ENCODE data around the gene NR6A1. TPM values are rescaled to one million over a fixed set of nuclear protein-coding genes. Genes with fewer than 3 reads are reported as not detected.

The NR6A1 gene
- total and polyA plus RNA-seq, 2 of the 8 experiments (the other 6 are each of a cell fraction or from before 2014, with no cell fraction given): 93.2 to 237 TPM

DNA sequence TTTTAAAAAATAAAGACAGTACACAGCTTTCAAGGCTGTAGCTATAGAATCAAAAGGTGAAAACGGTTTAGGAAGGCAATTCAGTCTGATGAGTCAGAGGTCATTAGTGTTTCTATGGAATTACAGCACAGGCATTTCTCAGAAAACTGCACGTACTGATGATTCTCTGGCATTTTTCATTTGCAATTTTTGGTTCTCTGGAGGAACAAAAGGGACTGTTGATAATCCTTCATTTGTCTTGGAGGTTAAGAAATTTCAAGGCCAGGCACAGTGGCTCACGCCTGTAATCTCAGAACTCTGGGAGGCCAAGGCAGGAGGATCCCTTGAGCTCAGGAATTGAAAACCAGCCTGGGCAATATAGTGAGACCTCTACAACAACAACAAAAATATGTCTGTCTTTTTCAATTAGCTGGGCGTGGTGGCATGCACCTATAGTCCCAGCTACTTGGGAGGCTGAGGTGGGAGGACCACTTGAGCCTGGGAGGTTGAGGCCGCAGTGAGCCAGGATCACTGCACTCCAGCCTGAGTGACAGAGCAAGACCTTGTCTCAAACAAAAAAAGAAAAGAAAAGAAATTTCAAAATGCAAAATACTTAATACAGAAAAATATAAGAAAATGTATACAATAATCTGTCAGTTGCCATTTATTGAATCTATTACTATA, 27.3 kb downstream of the NR6A1 start (continued):
- TF ChIP-seq SRF (IDR thresholded peaks at IDR 0.05; ENCODE audit: low read depth, low read length) (no peak), SIX5 (IDR thresholded peaks at IDR 0.05; ENCODE audit: low read depth, low read length) (no peak), RNF2 (IDR thresholded peaks at IDR 0.05; ENCODE audit: borderline replicate concordance, low read depth, low read length, missing control alignments, poor library complexity, severe bottlenecking) (no peak), ASH2L (IDR thresholded peaks at IDR 0.05; ENCODE audit: low read length) (no peak), JUND (IDR thresholded peaks at IDR 0.05; ENCODE audit: low read length) (no peak), JUN (IDR thresholded peaks at IDR 0.05; ENCODE audit: low read depth, low read length) (no peak)
- TF ChIP-seq, protein P1, sequence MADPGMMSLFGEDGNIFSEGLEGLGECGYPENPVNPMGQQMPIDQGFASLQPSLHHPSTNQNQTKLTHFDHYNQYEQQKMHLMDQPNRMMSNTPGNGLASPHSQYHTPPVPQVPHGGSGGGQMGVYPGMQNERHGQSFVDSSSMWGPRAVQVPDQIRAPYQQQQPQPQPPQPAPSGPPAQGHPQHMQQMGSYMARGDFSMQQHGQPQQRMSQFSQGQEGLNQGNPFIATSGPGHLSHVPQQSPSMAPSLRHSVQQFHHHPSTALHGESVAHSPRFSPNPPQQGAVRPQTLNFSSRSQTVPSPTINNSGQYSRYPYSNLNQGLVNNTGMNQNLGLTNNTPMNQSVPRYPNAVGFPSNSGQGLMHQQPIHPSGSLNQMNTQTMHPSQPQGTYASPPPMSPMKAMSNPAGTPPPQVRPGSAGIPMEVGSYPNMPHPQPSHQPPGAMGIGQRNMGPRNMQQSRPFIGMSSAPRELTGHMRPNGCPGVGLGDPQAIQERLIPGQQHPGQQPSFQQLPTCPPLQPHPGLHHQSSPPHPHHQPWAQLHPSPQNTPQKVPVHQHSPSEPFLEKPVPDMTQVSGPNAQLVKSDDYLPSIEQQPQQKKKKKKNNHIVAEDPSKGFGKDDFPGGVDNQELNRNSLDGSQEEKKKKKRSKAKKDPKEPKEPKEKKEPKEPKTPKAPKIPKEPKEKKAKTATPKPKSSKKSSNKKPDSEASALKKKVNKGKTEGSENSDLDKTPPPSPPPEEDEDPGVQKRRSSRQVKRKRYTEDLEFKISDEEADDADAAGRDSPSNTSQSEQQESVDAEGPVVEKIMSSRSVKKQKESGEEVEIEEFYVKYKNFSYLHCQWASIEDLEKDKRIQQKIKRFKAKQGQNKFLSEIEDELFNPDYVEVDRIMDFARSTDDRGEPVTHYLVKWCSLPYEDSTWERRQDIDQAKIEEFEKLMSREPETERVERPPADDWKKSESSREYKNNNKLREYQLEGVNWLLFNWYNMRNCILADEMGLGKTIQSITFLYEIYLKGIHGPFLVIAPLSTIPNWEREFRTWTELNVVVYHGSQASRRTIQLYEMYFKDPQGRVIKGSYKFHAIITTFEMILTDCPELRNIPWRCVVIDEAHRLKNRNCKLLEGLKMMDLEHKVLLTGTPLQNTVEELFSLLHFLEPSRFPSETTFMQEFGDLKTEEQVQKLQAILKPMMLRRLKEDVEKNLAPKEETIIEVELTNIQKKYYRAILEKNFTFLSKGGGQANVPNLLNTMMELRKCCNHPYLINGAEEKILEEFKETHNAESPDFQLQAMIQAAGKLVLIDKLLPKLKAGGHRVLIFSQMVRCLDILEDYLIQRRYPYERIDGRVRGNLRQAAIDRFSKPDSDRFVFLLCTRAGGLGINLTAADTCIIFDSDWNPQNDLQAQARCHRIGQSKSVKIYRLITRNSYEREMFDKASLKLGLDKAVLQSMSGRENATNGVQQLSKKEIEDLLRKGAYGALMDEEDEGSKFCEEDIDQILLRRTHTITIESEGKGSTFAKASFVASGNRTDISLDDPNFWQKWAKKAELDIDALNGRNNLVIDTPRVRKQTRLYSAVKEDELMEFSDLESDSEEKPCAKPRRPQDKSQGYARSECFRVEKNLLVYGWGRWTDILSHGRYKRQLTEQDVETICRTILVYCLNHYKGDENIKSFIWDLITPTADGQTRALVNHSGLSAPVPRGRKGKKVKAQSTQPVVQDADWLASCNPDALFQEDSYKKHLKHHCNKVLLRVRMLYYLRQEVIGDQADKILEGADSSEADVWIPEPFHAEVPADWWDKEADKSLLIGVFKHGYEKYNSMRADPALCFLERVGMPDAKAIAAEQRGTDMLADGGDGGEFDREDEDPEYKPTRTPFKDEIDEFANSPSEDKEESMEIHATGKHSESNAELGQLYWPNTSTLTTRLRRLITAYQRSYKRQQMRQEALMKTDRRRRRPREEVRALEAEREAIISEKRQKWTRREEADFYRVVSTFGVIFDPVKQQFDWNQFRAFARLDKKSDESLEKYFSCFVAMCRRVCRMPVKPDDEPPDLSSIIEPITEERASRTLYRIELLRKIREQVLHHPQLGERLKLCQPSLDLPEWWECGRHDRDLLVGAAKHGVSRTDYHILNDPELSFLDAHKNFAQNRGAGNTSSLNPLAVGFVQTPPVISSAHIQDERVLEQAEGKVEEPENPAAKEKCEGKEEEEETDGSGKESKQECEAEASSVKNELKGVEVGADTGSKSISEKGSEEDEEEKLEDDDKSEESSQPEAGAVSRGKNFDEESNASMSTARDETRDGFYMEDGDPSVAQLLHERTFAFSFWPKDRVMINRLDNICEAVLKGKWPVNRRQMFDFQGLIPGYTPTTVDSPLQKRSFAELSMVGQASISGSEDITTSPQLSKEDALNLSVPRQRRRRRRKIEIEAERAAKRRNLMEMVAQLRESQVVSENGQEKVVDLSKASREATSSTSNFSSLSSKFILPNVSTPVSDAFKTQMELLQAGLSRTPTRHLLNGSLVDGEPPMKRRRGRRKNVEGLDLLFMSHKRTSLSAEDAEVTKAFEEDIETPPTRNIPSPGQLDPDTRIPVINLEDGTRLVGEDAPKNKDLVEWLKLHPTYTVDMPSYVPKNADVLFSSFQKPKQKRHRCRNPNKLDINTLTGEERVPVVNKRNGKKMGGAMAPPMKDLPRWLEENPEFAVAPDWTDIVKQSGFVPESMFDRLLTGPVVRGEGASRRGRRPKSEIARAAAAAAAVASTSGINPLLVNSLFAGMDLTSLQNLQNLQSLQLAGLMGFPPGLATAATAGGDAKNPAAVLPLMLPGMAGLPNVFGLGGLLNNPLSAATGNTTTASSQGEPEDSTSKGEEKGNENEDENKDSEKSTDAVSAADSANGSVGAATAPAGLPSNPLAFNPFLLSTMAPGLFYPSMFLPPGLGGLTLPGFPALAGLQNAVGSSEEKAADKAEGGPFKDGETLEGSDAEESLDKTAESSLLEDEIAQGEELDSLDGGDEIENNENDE (IDR thresholded peaks at IDR 0.05; ENCODE audit: insufficient replicate concordance, low read length): no peak
- TF ChIP-seq, protein P2, sequence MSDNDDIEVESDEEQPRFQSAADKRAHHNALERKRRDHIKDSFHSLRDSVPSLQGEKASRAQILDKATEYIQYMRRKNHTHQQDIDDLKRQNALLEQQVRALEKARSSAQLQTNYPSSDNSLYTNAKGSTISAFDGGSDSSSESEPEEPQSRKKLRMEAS (IDR thresholded peaks at IDR 0.05): no peak

Data from H1 (cell line).